ENCODE measurements around the gene OTOP2. TPM values are rescaled to one million over a fixed set of nuclear protein-coding genes. Genes with fewer than 3 reads are reported as not detected.
A peak's percentile ranks its signal among the peaks of the same experiment; 100 is the strongest.

Gene OTOP2
- total and polyA plus RNA-seq, 2 of the 8 experiments (the other 6 are each of a cell fraction or from before 2014, with no cell fraction given): 0.23 TPM; not detected in 1

- Histone ChIP-seq H3K4me2 (ENCODE audit: insufficient read depth in 1 of 2, low read depth in 2 of 2, low read length in 2 of 2) (peak overlapping the region in 1 of 2 experiments; percentile 90; a peak in 1 of 4 replicates), H3K4me3 (ENCODE audit: extremely low read depth in 1 of 4, insufficient read depth in 2 of 4, low read depth in 3 of 4, low read length in 4 of 4) (no peak overlapping the region), H3K36me3 (ENCODE audit: control insufficient read depth in 2 of 4, insufficient read depth in 4 of 4, low read length in 3 of 4) (no peaks in the 10 kb centered on the region; a peak in 1 of 8 replicates), H2BK12ac (ENCODE audit: low read depth, low read length) (no peak overlapping the region), H3K4me1 (replicated peaks in 1 of 4; ENCODE audit: control insufficient read depth in 3 of 4, insufficient read depth in 4 of 4, low read length in 3 of 4) (peaks cover 0 to 18% (median 16%) of the 10 kb centered on the region in 4 experiments; a peak in 6 of 7 replicates), H4K91ac (replicated peaks; ENCODE audit: insufficient read length, low read length) (no peak overlapping the region), H3K79me1 (ENCODE audit: low read depth, low read length) (no peaks in the 10 kb centered on the region), H2BK5ac (ENCODE audit: low read depth, low read length) (no peak overlapping the region), H4K5ac (ENCODE audit: insufficient read length, low read depth, low read length) (no peak overlapping the region), H3K27ac (ENCODE audit: low read depth, low read length) (no peak overlapping the region), H3K9me3 (ENCODE audit: insufficient read depth in 2 of 2, low read depth in 1 of 2, low read length in 1 of 2) (no peaks in the 10 kb centered on the region), H3K9ac (replicated peaks in 1 of 4; ENCODE audit: extremely low read depth in 1 of 4, low read depth in 3 of 4, low read length in 3 of 4) (no peak overlapping the region), H4K20me1 (replicated peaks in 1 of 2; ENCODE audit: control insufficient read depth in 1 of 2, insufficient read depth in 2 of 2, low read length in 2 of 2) (peaks cover 0 to 5% of the 10 kb centered on the region in 2 experiments), H3K18ac (ENCODE audit: extremely low read depth, low read length) (no peak overlapping the region), H3K23me2 (ENCODE audit: low read depth, low read length) (peaks cover 9% of the 10 kb centered on the region; the same call in 1 of the 2 replicates), H3K23ac (ENCODE audit: insufficient read length) (no peak overlapping the region), H3K4ac (replicated peaks; ENCODE audit: insufficient read length, low read depth, low read length) (no peak overlapping the region), H2BK15ac (ENCODE audit: low read length) (no peak overlapping the region; the same call in 1 of the 2 replicates), H2BK20ac (ENCODE audit: low read length) (no peak overlapping the region), H2AK5ac (ENCODE audit: low read depth, low read length) (no peak overlapping the region), H3K27me3 (replicated peaks in 1 of 4; ENCODE audit: control insufficient read depth in 3 of 4, extremely low read depth in 1 of 4, insufficient read depth in 3 of 4, low read length in 3 of 4) (peaks cover 40 to 60% (median 55%) of the 10 kb centered on the region in 4 experiments), H3K79me2 (ENCODE audit: control insufficient read depth in 1 of 2, insufficient read depth in 2 of 2, low read length in 2 of 2) (no peaks in the 10 kb centered on the region), H3K14ac (ENCODE audit: insufficient read length) (no peak overlapping the region), H4K8ac (ENCODE audit: extremely low read depth, insufficient read depth, low read length) (no peak overlapping the region), H2AFZ (ENCODE audit: low read length) (no peak overlapping the region), H3K56ac (replicated peaks; ENCODE audit: insufficient read length, low read depth, low read length) (no peak overlapping the region), H2BK120ac (replicated peaks; ENCODE audit: low read depth, low read length) (no peak overlapping the region)
- WGBS, 2 experiments (ENCODE audit: extremely low coverage in 1 of 2, insufficient coverage in 1 of 2, insufficient read length in 1 of 2, insufficient replicate concordance in 2 of 2, low coverage in 1 of 2, low lambda C conversion rate in 2 of 2, missing lambda C conversion rate in 1 of 2): 78% methylated on average over 3 of the region's 3 CpGs; no CpG with 5 or more reads in 1 of the 2 experiments
- FAIRE-seq: no peak
- CTCF ChIA-PET (ENCODE audit: partially characterized antibody): interaction anchor here (1.0 to 49.9 kb wide), 9 partner anchors 15 to 111 kb away, joined by 3 to 1072 read pairs (median 4); no protein-coding TSS in a partner anchor
- POLR2A ChIA-PET (ENCODE audit: partially characterized antibody): interaction anchor here (0.6 to 1.7 kb wide), 6 partner anchors 11 to 336 kb away, joined by 3 to 4 read pairs (median 3); partner anchors contain the start of gene GGA3
- no peak for DNase-seq (ENCODE audit: low read depth in 1 of 2, low spot score in 2 of 2)
- no peak for TF ChIP-seq SAP30 (IDR thresholded peaks at IDR 0.05; ENCODE audit: insufficient read depth, insufficient replicate concordance, low read length)
- TF ChIP-seq MAFK (IDR thresholded peaks at IDR 0.05; ENCODE audit: low read depth, low read length): no peak
- no peak for TF ChIP-seq TBP (IDR thresholded peaks at IDR 0.05; ENCODE audit: low read depth, low read length)
- TF ChIP-seq YY1 (IDR thresholded peaks at IDR 0.05; ENCODE audit: low read depth, low read length): no peak
- TF ChIP-seq NANOG (IDR thresholded peaks at IDR 0.05; ENCODE audit: insufficient read depth, low read depth, low read length, poor library complexity, severe bottlenecking): no peak
- no peak for TF ChIP-seq NRF1 (IDR thresholded peaks at IDR 0.05; ENCODE audit: low read depth, low read length)
- no peak for TF ChIP-seq FOSL1 (IDR thresholded peaks at IDR 0.05; ENCODE audit: insufficient read depth, low read depth, low read length)
- TF ChIP-seq, protein P1, sequence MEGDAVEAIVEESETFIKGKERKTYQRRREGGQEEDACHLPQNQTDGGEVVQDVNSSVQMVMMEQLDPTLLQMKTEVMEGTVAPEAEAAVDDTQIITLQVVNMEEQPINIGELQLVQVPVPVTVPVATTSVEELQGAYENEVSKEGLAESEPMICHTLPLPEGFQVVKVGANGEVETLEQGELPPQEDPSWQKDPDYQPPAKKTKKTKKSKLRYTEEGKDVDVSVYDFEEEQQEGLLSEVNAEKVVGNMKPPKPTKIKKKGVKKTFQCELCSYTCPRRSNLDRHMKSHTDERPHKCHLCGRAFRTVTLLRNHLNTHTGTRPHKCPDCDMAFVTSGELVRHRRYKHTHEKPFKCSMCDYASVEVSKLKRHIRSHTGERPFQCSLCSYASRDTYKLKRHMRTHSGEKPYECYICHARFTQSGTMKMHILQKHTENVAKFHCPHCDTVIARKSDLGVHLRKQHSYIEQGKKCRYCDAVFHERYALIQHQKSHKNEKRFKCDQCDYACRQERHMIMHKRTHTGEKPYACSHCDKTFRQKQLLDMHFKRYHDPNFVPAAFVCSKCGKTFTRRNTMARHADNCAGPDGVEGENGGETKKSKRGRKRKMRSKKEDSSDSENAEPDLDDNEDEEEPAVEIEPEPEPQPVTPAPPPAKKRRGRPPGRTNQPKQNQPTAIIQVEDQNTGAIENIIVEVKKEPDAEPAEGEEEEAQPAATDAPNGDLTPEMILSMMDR (IDR thresholded peaks at IDR 0.05; ENCODE audit: control extremely low read depth in 1 of 3, insufficient read depth in 1 of 3, low read depth in 1 of 3, low read length in 3 of 3): no peak
- TF ChIP-seq SIN3A (conservative IDR thresholded peaks at IDR 0.05 in 1 of 2, IDR thresholded peaks at IDR 0.05 in 1 of 2; ENCODE audit: low read depth in 1 of 2, low read length in 2 of 2): no peak
- no peak for TF ChIP-seq RXRA (IDR thresholded peaks at IDR 0.05; ENCODE audit: insufficient read depth, low read depth, low read length)
Observed at GRCh38 chr17:74925242-74925641, 1.2 kb downstream of the OTOP2 start.
